ENCODE results near the gene GADD45G.

GADD45G gene

GRCh38 chr9:89612566-89613278 is 7.9 kb downstream of the GADD45G start:
- H3K27me3 ChIP-seq (ENCODE audit: insufficient read depth, poor library complexity, severe bottlenecking), result no peaks in the 10 kb centered on the region
- TF ChIP-seq CTCF (IDR thresholded peaks at IDR 0.05; ENCODE audit: poor library complexity, severe bottlenecking), result no peak
- DNase-seq (ENCODE audit: low spot score) (no peak), ATAC-seq (ENCODE audit: low read depth) (no peak)
- no peak overlapping the region for H3K4me3 ChIP-seq (ENCODE audit: severe bottlenecking)
- no peak overlapping the region for H3K27ac ChIP-seq (ENCODE audit: poor library complexity, severe bottlenecking)
- H3K9me3 ChIP-seq (ENCODE audit: severe bottlenecking), result no peaks in the 10 kb centered on the region
- H3K36me3 ChIP-seq (ENCODE audit: low read depth), result no peaks in the 10 kb centered on the region
- H3K4me1 ChIP-seq (ENCODE audit: insufficient read depth, poor library complexity, severe bottlenecking), result no peaks in the 10 kb centered on the region

- Histone ChIP-seq H3K27me3 (ENCODE audit: insufficient read depth, poor library complexity, severe bottlenecking) (no peaks in the 10 kb centered on the region), H3K9me3 (ENCODE audit: severe bottlenecking) (no peaks in the 10 kb centered on the region), H3K4me1 (ENCODE audit: insufficient read depth, poor library complexity, severe bottlenecking) (no peaks in the 10 kb centered on the region), H3K36me3 (ENCODE audit: low read depth) (no peaks in the 10 kb centered on the region), H3K4me3 (ENCODE audit: severe bottlenecking) (no peak overlapping the region), H3K27ac (ENCODE audit: poor library complexity, severe bottlenecking) (no peak overlapping the region)
- DNase-seq (ENCODE audit: low spot score), result no peak
- ATAC-seq (ENCODE audit: low read depth), result no peak
- no peak for TF ChIP-seq CTCF (IDR thresholded peaks at IDR 0.05; ENCODE audit: poor library complexity, severe bottlenecking)
Measured at GRCh38 chr9:89613912-89614892, 9.4 kb downstream of the GADD45G start.

GRCh38 chr9:89615661-89616060 is 10.8 kb downstream of the GADD45G start:
- TF ChIP-seq CTCF (IDR thresholded peaks at IDR 0.05; ENCODE audit: poor library complexity, severe bottlenecking), result no peak
- Histone ChIP-seq H3K36me3 (ENCODE audit: low read depth) (no peaks in the 10 kb centered on the region), H3K27ac (ENCODE audit: poor library complexity, severe bottlenecking) (no peak overlapping the region), H3K4me3 (ENCODE audit: severe bottlenecking) (no peak overlapping the region), H3K4me1 (ENCODE audit: insufficient read depth, poor library complexity, severe bottlenecking) (no peaks in the 10 kb centered on the region), H3K9me3 (ENCODE audit: severe bottlenecking) (no peaks in the 10 kb centered on the region), H3K27me3 (ENCODE audit: insufficient read depth, poor library complexity, severe bottlenecking) (no peaks in the 10 kb centered on the region)
- ATAC-seq (ENCODE audit: low read depth), result no peak
- DNase-seq (ENCODE audit: low spot score), result no peak

GRCh38 chr9:89616411-89616810 is 11.6 kb downstream of the GADD45G start:
- DNase-seq (ENCODE audit: low spot score) (no peak), ATAC-seq (ENCODE audit: low read depth) (no peak)
- Histone ChIP-seq H3K27me3 (ENCODE audit: insufficient read depth, poor library complexity, severe bottlenecking) (no peaks in the 10 kb centered on the region), H3K4me3 (ENCODE audit: severe bottlenecking) (no peak overlapping the region), H3K4me1 (ENCODE audit: insufficient read depth, poor library complexity, severe bottlenecking) (no peaks in the 10 kb centered on the region), H3K27ac (ENCODE audit: poor library complexity, severe bottlenecking) (no peak overlapping the region), H3K9me3 (ENCODE audit: severe bottlenecking) (no peaks in the 10 kb centered on the region), H3K36me3 (ENCODE audit: low read depth) (no peaks in the 10 kb centered on the region)
- TF ChIP-seq CTCF (IDR thresholded peaks at IDR 0.05; ENCODE audit: poor library complexity, severe bottlenecking), result no peak
